Glutamatergic neuron (in vitro differentiated cells): Measurements from ENCODE around the gene CTBP2. TPM values are rescaled to one million over a fixed set of nuclear protein-coding genes. Genes with fewer than 3 reads are reported as not detected.

Experiments used
- DNase-seq: peaks from one replicate; pipeline ENCODE4 v3.0.0; 2022
- H3K27ac Mint-ChIP-seq: one replicate; pipeline ENCODE4 v1.8.0; 2020; ENCODE audit warnings: mild to moderate bottlenecking, mixed read lengths, inconsistent platforms; ENCODE audit not compliant: unreplicated experiment
- H3K27me3 Mint-ChIP-seq: one replicate; pipeline ENCODE4 v1.8.0; 2020; ENCODE audit warnings: mild to moderate bottlenecking, moderate library complexity, mixed read lengths, inconsistent platforms; ENCODE audit not compliant: unreplicated experiment
- H3K36me3 Mint-ChIP-seq: one replicate; pipeline ENCODE4 v1.8.0; 2020; ENCODE audit warnings: mild to moderate bottlenecking, mixed read lengths, inconsistent platforms; ENCODE audit not compliant: unreplicated experiment
- H3K4me1 Mint-ChIP-seq: one replicate; pipeline ENCODE4 v1.8.0; 2020; ENCODE audit warnings: mild to moderate bottlenecking, low read depth, mixed read lengths, inconsistent platforms; ENCODE audit not compliant: unreplicated experiment
- H3K4me3 Mint-ChIP-seq: one replicate; pipeline ENCODE4 v1.8.0; 2020; ENCODE audit warnings: mild to moderate bottlenecking, mixed read lengths, inconsistent platforms; ENCODE audit not compliant: unreplicated experiment
- H3K9me3 Mint-ChIP-seq: one replicate; pipeline ENCODE4 v1.8.0; 2020; ENCODE audit warnings: mild to moderate bottlenecking, moderate library complexity, mixed read lengths, inconsistent platforms; ENCODE audit not compliant: unreplicated experiment
- total RNA-seq: library from RNA; stranded (reverse); fragmentation: NEBNext Ultra II Directional; extraction: Animal tissue kit (Norgen Biotek cat#: 25700); gene quantifications from one replicate; pipeline ENCODE4 v1.2.1, GENCODE V29; 2021; ENCODE audit not compliant: unreplicated experiment
- TF ChIP-seq, protein P1 (sequence below): fragments of 200-600 bp; sonication (generic); IDR thresholded peaks from one replicate; pipeline ENCODE4 v1.5.0; 2021; ENCODE audit not compliant: partially characterized antibody, unreplicated experiment

Gene CTBP2
- total RNA-seq, 1 donor from 2014 or later: 174 TPM

DNA sequence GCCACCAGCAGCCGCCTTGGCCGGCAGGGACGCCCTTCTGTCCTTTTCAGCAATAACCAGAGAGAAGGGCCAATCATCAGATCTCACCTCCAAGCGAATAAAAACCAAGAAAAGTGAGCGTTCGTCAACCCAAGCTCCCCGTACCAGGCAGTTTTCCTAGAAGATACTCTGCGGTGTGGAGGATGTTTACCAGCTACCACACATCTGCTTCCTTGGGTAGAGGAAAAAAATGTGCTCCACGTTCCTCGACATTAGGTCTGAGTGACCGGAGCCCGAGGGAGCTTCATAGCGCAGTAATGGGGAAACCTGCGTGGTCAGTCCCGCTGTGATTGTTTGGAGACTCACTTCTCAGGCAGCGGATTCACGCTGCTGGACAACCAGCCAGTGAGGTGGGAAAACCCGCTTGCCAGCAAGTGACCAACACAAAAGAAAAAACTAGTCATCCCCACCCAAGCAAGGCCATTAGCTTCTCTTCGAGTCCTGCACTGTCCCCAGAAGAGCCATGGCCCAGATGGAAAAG lies 145.5 kb downstream of the CTBP2 start:
- no peak for DNase-seq
- H3K4me3 Mint-ChIP-seq: no peak overlapping the region
- H3K27me3 Mint-ChIP-seq: peaks cover 16% of the 10 kb centered on the region
- peaks cover 30% of the 10 kb centered on the region for H3K4me1 Mint-ChIP-seq
- H3K27ac Mint-ChIP-seq: no peak overlapping the region
- peaks cover 11% of the 10 kb centered on the region for H3K36me3 Mint-ChIP-seq
- TF ChIP-seq, protein P1, sequence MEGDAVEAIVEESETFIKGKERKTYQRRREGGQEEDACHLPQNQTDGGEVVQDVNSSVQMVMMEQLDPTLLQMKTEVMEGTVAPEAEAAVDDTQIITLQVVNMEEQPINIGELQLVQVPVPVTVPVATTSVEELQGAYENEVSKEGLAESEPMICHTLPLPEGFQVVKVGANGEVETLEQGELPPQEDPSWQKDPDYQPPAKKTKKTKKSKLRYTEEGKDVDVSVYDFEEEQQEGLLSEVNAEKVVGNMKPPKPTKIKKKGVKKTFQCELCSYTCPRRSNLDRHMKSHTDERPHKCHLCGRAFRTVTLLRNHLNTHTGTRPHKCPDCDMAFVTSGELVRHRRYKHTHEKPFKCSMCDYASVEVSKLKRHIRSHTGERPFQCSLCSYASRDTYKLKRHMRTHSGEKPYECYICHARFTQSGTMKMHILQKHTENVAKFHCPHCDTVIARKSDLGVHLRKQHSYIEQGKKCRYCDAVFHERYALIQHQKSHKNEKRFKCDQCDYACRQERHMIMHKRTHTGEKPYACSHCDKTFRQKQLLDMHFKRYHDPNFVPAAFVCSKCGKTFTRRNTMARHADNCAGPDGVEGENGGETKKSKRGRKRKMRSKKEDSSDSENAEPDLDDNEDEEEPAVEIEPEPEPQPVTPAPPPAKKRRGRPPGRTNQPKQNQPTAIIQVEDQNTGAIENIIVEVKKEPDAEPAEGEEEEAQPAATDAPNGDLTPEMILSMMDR: no peak
- peaks cover 25% of the 10 kb centered on the region for H3K9me3 Mint-ChIP-seq

DNA sequence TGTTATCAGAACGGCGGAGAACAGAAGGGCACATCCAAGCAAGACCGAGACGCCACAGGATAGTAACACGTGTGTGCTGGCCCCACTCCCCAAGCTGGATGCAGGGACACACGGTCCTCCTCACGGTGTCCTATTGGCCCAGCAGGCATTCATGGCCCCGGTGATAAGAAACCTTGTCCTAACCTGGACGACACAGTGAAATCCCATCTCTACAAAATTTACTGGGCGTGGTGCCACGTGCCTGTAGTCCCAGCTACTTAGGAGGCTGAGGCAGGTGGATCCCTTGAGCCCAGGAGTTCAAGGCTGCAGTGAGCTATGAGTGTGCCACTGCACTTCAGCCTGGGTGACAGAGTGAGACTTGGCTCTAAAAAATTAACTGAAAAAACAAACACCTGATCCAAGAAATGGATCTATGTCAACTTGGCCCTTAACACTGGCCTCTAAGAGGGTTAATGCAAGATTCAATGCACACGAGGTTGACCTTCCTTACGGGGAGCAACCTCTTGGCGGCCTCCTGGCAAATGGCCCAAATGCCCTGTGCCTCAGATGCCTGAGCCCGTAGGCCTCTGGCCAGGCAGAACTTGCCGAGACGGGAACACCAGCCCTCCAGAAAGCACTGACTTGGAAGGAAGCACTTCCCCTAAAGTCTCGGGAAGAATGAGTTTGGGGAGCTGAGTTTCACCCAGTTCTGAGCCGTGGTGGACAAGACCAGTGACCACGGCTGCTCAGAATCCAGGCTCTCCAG lies 146.1 kb downstream of the CTBP2 start:
- Mint-ChIP-seq H3K27ac (no peak overlapping the region), H3K4me3 (no peak overlapping the region), H3K27me3 (peaks cover 11% of the 10 kb centered on the region), H3K36me3 (peaks cover 5% of the 10 kb centered on the region), H3K9me3 (peaks cover 22% of the 10 kb centered on the region), H3K4me1 (peaks cover 31% of the 10 kb centered on the region)
- TF ChIP-seq, protein P1: no peak
- DNase-seq: no peak

DNA sequence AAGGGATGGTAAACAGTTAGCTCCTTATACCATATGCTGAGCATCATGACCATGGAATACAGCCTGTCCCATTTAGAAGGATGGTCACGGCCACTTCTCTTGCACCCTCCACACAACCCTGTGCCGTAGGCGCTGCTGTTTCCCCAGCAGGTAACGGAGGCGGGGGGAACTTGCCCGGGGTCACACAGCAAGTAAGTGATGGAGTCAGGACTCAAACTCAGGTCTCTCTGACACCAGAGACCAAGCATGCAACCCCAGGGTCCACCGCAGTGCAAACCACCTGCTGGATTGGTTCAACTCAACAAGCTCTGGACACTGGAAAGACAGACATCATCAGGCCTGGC lies 146.9 kb downstream of the CTBP2 start:
- H3K4me1 Mint-ChIP-seq: peaks cover 39% of the 10 kb centered on the region
- DNase-seq: no peak
- no peak overlapping the region for H3K27ac Mint-ChIP-seq
- no peak overlapping the region for H3K4me3 Mint-ChIP-seq
- H3K36me3 Mint-ChIP-seq: peaks cover 5% of the 10 kb centered on the region
- peaks cover 23% of the 10 kb centered on the region for H3K9me3 Mint-ChIP-seq
- peaks cover 11% of the 10 kb centered on the region for H3K27me3 Mint-ChIP-seq
- TF ChIP-seq, protein P1: no peak

DNA sequence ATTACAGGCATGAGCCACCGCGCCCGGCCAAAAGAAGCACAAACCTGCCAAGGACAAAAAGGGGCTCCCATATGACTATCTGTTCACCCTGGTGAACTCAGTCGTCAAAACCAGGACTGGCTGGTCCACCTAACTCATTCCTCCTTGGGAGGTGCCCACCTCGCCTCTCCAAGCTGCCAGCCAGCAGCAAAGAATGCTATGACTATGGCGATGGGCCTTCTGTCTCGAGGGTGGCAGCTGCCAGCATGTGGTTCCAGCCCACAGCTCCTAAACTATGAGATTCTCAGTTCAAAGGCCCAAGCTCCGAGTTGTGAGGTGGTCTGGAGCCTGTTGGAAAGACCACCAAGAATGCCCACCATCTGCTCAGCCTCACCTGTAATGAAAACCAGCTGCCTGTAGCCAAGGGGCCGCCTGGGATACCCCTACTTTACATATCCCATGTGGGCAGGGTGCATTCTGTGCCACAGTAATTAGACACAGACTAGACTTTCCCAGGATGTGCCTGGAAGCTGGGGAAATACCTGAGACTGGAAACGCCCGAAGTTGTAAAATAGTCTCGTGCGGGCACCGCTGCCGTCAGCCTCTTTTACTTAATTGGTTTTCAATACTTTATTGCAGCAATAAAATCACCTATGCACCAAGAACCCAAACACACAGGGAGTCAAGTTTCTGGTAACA lies 147.4 kb downstream of the CTBP2 start:
- Mint-ChIP-seq H3K27ac (no peak overlapping the region), H3K36me3 (peaks cover 5% of the 10 kb centered on the region), H3K4me3 (no peak overlapping the region), H3K9me3 (peaks cover 21% of the 10 kb centered on the region), H3K27me3 (peaks cover 10% of the 10 kb centered on the region), H3K4me1 (peaks cover 42% of the 10 kb centered on the region)
- TF ChIP-seq, protein P1: no peak
- DNase-seq: no peak
